Upper lobe of left lung (tissue), 6 donors: ENCODE measurements around the gene CLSTN2. TPM values are rescaled to one million over a fixed set of nuclear protein-coding genes. Genes with fewer than 3 reads are reported as not detected.
A peak's percentile ranks its signal among the peaks of the same experiment; 100 is the strongest.

ENCODE experiments used
- ATAC-seq, 2 donors: fragments of 200-7000 bp; cut with Tn5 transposase; one replicate each; pipeline ENCODE4 v1.9.1; 2022; ENCODE audit warnings: mild to moderate bottlenecking in 2 of 2, moderate library complexity in 2 of 2; ENCODE audit not compliant: low FRiP score in 2 of 2
- DNase-seq, 2 donors: peaks; one replicate each; pipeline ENCODE4 v3.0.0-alpha.2; 2019 to 2020
- H3K27ac ChIP-seq, 4 donors: fragments of 200-600 bp; sonication (generic); one replicate each; pipeline ENCODE4 v1.5.1; 2016 to 2019
- H3K27me3 ChIP-seq, 4 donors: fragments of 200-600 bp; sonication (generic); one replicate each; pipeline ENCODE4 v1.5.1; 2017 to 2019
- H3K36me3 ChIP-seq, 4 donors: fragments of 200-600 bp; sonication (generic); one replicate each; pipeline ENCODE4 v1.5.1; 2016 to 2019
- H3K4me1 ChIP-seq, 4 donors: fragments of 200-600 bp; sonication (generic); one replicate each; pipeline ENCODE4 v1.5.1; 2018 to 2019
- H3K4me3 ChIP-seq, 4 donors: fragments of 200-600 bp; sonication (generic); one replicate each; pipeline ENCODE4 v1.5.1; 2017 to 2019; ENCODE audit warnings: mild to moderate bottlenecking in 2 of 4, moderate library complexity in 1 of 4
- H3K9me3 ChIP-seq, 4 donors: fragments of 200-600 bp; sonication (generic); one replicate each; pipeline ENCODE4 v1.5.1; 2018 to 2019
- EP300 ChIP-seq, 4 donors: sonication (generic); formaldehyde crosslinking; IDR thresholded peaks; one replicate each; pipeline ENCODE4 v1.5.1; 2017; ENCODE audit warnings: antibody characterized with exemption in 4 of 4, control low read depth in 2 of 4
- POLR2A ChIP-seq, 4 donors: fragments of 450-650 bp; IDR thresholded peaks; one replicate each; pipeline ENCODE4 v1.5.1; 2016 to 2017; ENCODE audit warnings: antibody characterized with exemption in 4 of 4, mild to moderate bottlenecking in 2 of 4
- POLR2AphosphoS5 ChIP-seq, 2 donors: sonication (generic); formaldehyde crosslinking; IDR thresholded peaks; one replicate each; pipeline ENCODE4 v1.5.1; 2017; ENCODE audit warnings: antibody characterized with exemption in 2 of 2
- WGBS, 2 donors: methylation state at CpG; one replicate each; pipeline ENCODE4 v1.1.5; 2017 to 2018; 5-methylcytosine and 5-hydroxymethylcytosine counted together
- total RNA-seq, 6 donors: library from RNA; depleted of rRNA in 4 of 6; stranded (reverse); fragments of >200 nt in 4 of 6; gene quantifications; one replicate each; pipeline versions ENCODE4 v1.1.0 to v1.2.1, GENCODE V29; 2016 to 2021
- TF ChIP-seq, protein P1 (sequence below), 6 experiments: fragments of 450-650 bp in 4 of 6; fragments of 200-600 bp in 2 of 6; sonication (generic) in 2 of 6; IDR thresholded peaks; one replicate each; pipeline ENCODE4 v1.5.1; 2016 to 2019; ENCODE audit warnings: antibody characterized with exemption in 6 of 6
- donor health status: DM: no; HTN: no; CAD: no; lungs with moderate emphysema.
- donor health status: DM: no; HTN: yes; CAD: no; lungs with severe emphysema.

Gene CLSTN2
- total RNA-seq, 6 donors from 2014 or later: 1.0 to 4.3 (median 1.6) TPM

DNA sequence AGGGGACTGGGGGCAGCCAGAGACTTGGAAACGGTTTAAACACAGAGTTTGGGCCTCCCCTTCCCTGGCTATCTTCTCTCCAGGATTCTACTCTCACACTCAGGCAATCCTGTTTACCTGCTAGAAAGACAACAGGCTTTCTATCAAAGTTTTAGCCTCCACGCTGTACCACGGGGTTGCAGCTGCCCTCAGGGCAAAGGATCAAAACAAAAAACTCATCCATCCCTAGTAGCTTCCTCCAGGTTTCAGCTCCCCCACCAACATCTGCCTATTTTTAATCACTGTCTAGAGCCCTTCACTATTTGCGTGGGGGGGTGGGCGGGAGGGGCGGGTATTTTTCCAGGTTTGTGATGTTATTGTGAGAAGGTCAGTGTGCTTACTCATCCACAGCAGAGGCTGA, 456.1 kb downstream of the CLSTN2 start:
- no peaks in the 10 kb centered on the region for H3K9me3 ChIP-seq
- DNase-seq (no peak), ATAC-seq (no peak)
- no peaks in the 10 kb centered on the region for H3K27me3 ChIP-seq
- WGBS, 2 donors: 49 to 72% methylated on average over 6 of the region's 6 CpGs
- no peaks in the 10 kb centered on the region for H3K4me1 ChIP-seq
- TF ChIP-seq POLR2A (IDR thresholded peaks at IDR 0.05) (no peak), POLR2AphosphoS5 (IDR thresholded peaks at IDR 0.05) (no peak), EP300 (IDR thresholded peaks at IDR 0.05) (no peak)
- TF ChIP-seq, protein P1, sequence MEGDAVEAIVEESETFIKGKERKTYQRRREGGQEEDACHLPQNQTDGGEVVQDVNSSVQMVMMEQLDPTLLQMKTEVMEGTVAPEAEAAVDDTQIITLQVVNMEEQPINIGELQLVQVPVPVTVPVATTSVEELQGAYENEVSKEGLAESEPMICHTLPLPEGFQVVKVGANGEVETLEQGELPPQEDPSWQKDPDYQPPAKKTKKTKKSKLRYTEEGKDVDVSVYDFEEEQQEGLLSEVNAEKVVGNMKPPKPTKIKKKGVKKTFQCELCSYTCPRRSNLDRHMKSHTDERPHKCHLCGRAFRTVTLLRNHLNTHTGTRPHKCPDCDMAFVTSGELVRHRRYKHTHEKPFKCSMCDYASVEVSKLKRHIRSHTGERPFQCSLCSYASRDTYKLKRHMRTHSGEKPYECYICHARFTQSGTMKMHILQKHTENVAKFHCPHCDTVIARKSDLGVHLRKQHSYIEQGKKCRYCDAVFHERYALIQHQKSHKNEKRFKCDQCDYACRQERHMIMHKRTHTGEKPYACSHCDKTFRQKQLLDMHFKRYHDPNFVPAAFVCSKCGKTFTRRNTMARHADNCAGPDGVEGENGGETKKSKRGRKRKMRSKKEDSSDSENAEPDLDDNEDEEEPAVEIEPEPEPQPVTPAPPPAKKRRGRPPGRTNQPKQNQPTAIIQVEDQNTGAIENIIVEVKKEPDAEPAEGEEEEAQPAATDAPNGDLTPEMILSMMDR (IDR thresholded peaks at IDR 0.05): no peak
- no peaks in the 10 kb centered on the region for H3K36me3 ChIP-seq
- H3K4me3 ChIP-seq: no peak overlapping the region
- H3K27ac ChIP-seq: no peak overlapping the region

DNA sequence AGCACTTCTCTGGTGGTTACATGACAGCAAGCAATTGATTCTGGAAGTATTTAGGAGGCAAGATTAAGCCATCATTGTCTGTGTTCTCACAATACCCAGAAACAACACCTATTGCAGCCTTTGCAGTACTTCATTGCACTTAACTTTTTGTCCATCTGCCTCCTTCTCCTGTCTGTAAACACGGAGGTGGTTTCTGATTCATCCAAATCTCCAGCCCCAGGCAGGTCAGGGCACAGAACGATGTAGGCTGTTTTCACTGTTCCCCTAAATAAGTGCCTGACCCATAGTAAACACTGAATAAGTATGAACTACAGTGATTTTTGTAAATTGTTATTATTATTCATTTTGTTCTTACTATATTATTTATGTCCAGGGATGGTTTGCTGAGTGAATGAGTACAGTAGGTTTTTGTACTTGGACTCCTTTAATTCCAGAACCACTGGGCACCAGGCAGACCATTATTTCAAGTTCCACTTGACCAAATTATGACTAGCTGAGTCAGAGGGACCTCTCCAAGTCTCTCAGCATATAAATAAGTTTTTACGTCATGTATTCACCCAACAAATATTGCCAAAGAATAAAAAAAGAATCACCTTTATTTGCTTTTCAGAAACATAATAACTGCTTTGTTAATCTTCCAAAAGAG, 459.6 kb downstream of the CLSTN2 start:
- H3K4me3 ChIP-seq: no peak overlapping the region
- peaks cover 0 to 3% (median 0%) of the 10 kb centered on the region in 4 donors for H3K4me1 ChIP-seq
- DNase-seq: no peak
- H3K27ac ChIP-seq: peak overlapping the region in 1 of 4 donors; percentile 30
- WGBS, 2 donors: 47 to 60% methylated on average over 3 of the region's 3 CpGs
- ATAC-seq: peak in 1 of 2 donors; percentile 70
- no peaks in the 10 kb centered on the region for H3K36me3 ChIP-seq
- H3K27me3 ChIP-seq: no peaks in the 10 kb centered on the region
- TF ChIP-seq, protein P1 (IDR thresholded peaks at IDR 0.05): no peak
- peak in 1 of 4 donors; percentile 45 for TF ChIP-seq EP300 (IDR thresholded peaks at IDR 0.05)
- no peaks in the 10 kb centered on the region for H3K9me3 ChIP-seq

DNA sequence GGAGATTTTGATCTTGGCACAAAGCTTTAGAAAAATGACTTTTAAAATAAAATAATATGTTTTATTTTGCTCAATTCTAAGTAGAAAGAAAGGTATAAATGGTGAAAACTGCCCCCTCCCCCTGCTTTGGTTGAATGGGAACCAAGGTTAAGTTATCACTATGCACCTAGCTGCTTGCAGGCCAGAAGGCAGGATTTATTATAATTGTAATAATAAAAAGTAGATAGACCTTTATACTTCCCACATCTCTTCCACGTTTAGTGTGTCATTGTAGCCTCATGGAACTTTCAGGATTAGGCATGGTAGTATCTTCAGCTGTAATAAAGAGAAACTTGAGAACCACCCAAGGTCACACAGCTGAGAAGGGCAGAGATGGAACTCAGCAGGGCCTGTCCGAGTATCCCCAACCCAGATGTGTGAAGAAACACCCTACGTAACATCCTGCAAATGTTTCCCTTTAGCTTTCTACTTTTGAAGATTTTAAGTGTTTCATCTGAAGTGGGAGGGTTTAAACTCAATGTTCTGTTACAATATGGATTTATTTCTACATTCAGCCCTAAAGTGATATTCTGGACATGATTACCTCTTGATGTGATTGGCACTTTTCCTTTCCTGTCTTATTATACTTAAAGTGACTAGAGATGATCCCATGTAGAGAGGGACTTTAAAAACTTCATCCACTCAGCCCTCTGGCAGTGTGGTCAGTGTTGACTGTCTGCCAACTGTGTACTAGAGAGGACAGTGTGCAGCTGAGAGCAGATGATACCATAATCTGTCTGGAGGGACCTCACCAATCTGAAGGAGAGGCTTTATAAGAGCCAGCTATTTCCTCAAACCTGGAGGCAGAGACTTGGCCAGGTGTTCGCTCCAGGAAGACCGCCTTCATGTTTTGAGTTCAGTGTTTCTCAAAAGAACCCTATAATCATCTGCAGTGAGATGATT, 460.4 kb downstream of the CLSTN2 start:
- WGBS, 2 donors: 72 to 80% methylated on average over 4 to 5 of the region's 5 CpGs
- ATAC-seq (no peak), DNase-seq (no peak)
- Histone ChIP-seq H3K4me1 (peaks cover 0 to 3% (median 0%) of the 10 kb centered on the region in 4 donors), H3K36me3 (no peaks in the 10 kb centered on the region), H3K4me3 (no peak overlapping the region), H3K9me3 (no peaks in the 10 kb centered on the region), H3K27ac (peak overlapping the region in 1 of 4 donors; percentile 30), H3K27me3 (no peaks in the 10 kb centered on the region)
- TF ChIP-seq, protein P1 (IDR thresholded peaks at IDR 0.05): no peak
- no peak for TF ChIP-seq POLR2A (IDR thresholded peaks at IDR 0.05)
- TF ChIP-seq EP300 (IDR thresholded peaks at IDR 0.05): no peak
- TF ChIP-seq POLR2AphosphoS5 (IDR thresholded peaks at IDR 0.05): no peak

DNA sequence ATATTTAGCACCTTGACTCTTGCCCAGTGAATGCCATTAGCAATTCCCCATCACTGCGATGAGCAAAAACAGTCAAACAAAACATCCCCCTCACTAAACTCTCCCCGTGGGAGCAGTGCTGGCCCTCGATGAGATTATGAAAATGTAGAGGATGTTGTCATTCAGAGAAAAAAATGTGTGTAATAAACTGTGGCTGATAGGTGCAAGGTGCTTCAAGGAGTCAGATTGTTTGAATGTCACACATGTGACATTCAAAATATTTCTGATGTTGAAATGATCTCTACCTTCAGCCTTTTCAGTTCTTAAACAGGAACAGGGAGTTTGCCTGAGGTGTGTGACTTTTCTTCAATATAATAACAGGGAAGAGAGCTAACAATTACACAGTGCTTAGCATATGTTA, 461.1 kb downstream of the CLSTN2 start:
- ATAC-seq (peak in 1 of 2 donors; percentile 47), DNase-seq (no peak)
- H3K4me1 ChIP-seq: peaks cover 0 to 3% (median 0%) of the 10 kb centered on the region in 4 donors
- TF ChIP-seq, protein P1 (IDR thresholded peaks at IDR 0.05): no peak
- TF ChIP-seq POLR2A (IDR thresholded peaks at IDR 0.05): no peak
- no peaks in the 10 kb centered on the region for H3K27me3 ChIP-seq
- H3K9me3 ChIP-seq: no peaks in the 10 kb centered on the region
- no peak overlapping the region for H3K4me3 ChIP-seq
- 38 to 55% methylated on average over 3 of the region's 3 CpGs for WGBS, 2 donors
- H3K36me3 ChIP-seq: no peaks in the 10 kb centered on the region
- H3K27ac ChIP-seq: no peak overlapping the region
